Naive B cell (primary cell): Measurements from ENCODE around the gene IGF2BP2. TPM values are rescaled to one million over a fixed set of nuclear protein-coding genes. Genes with fewer than 3 reads are reported as not detected.

Experiments used
- ATAC-seq, 2 donors: fragments of 150-1000 bp; cut with Tn5 transposase; 2 replicates each; pipeline ENCODE4 v1.10.0; 2021; ENCODE audit warnings: low read depth in 2 of 2, mild to moderate bottlenecking in 2 of 2, moderate library complexity in 2 of 2
- DNase-seq: peaks from one replicate; pipeline ENCODE4 v3.0.0; 2022
- H3K27ac Mint-ChIP-seq, 6 donors: one replicate each; pipeline ENCODE4 v1.8.0; 2020 to 2022; ENCODE audit warnings: mild to moderate bottlenecking in 6 of 6, mixed read lengths in 6 of 6, moderate library complexity in 5 of 6, inconsistent platforms in 2 of 6
- H3K27me3 Mint-ChIP-seq, 3 donors: one replicate each; pipeline ENCODE4 v1.8.0; 2021 to 2022; ENCODE audit warnings: mixed read lengths in 3 of 3, mild to moderate bottlenecking in 1 of 3
- H3K36me3 Mint-ChIP-seq, 2 donors: one replicate each; pipeline ENCODE4 v1.8.0; 2020 to 2022; ENCODE audit warnings: mixed read lengths in 2 of 2, inconsistent platforms in 1 of 2, mild to moderate bottlenecking in 1 of 2
- H3K4me1 Mint-ChIP-seq, 3 donors: one replicate each; pipeline ENCODE4 v1.8.0; 2020 to 2022; ENCODE audit warnings: mixed read lengths in 3 of 3, inconsistent platforms in 1 of 3, mild to moderate bottlenecking in 1 of 3, moderate library complexity in 1 of 3
- H3K4me3 Mint-ChIP-seq, 8 donors: one replicate each; pipeline ENCODE4 v1.8.0; 2020 to 2022; ENCODE audit warnings: mild to moderate bottlenecking in 8 of 8, mixed read lengths in 8 of 8, moderate library complexity in 8 of 8, inconsistent platforms in 2 of 8
- H3K9me3 Mint-ChIP-seq, 7 donors: one replicate each; pipeline ENCODE4 v1.8.0; 2020 to 2022; ENCODE audit warnings: mixed read lengths in 7 of 7, mild to moderate bottlenecking in 5 of 7, inconsistent platforms in 2 of 7, moderate library complexity in 1 of 7
- polyA plus RNA-seq, 6 donors: library from polyadenylated mRNA; unstranded; fragments of 300-500 nt; fragmentation: Illumina TruSeq; gene quantifications; one replicate each; pipeline ENCODE4 v1.2.3, GENCODE V29; 2021; ENCODE audit warnings: low read depth in 6 of 6

Gene IGF2BP2
- polyA plus RNA-seq, 6 donors from 2014 or later: 0.31 TPM; not detected in 5

GRCh38 chr3:185828755-185829154 lies 3.9 kb upstream of the IGF2BP2 start:
- Mint-ChIP-seq H3K27me3 (peaks cover 32 to 66% (median 52%) of the 10 kb centered on the region in 3 donors), H3K36me3 (peaks cover 0 to 7% of the 10 kb centered on the region in 2 donors), H3K4me1 (peaks cover 7 to 14% (median 9%) of the 10 kb centered on the region in 3 donors), H3K27ac (no peak overlapping the region), H3K9me3 (no peaks in the 10 kb centered on the region), H3K4me3 (no peak overlapping the region)
- no peak for ATAC-seq
- no peak for DNase-seq

GRCh38 chr3:185827595-185828344 lies 2.9 kb upstream of the IGF2BP2 start:
- Mint-ChIP-seq H3K27me3 (peaks cover 37 to 65% (median 56%) of the 10 kb centered on the region in 3 donors), H3K36me3 (peaks cover 0 to 7% of the 10 kb centered on the region in 2 donors), H3K4me3 (peak overlapping the region in 1 of 8 donors; percentile 84), H3K9me3 (no peaks in the 10 kb centered on the region), H3K27ac (no peak overlapping the region), H3K4me1 (peaks cover 14 to 15% (median 15%) of the 10 kb centered on the region in 3 donors)
- ATAC-seq: no peak
- DNase-seq: no peak

- H3K4me1 Mint-ChIP-seq: peaks cover 15 to 16% (median 16%) of the 10 kb centered on the region in 3 donors
- peak overlapping the region; percentile 74 to 93 (median 88) for H3K4me3 Mint-ChIP-seq
- ATAC-seq: peak; percentile 23 to 38
- H3K36me3 Mint-ChIP-seq: peaks cover 0 to 7% of the 10 kb centered on the region in 2 donors
- H3K27ac Mint-ChIP-seq: no peak overlapping the region
- DNase-seq: peak; percentile 12
- peaks cover 43 to 61% (median 60%) of the 10 kb centered on the region in 3 donors for H3K27me3 Mint-ChIP-seq
- no peaks in the 10 kb centered on the region for H3K9me3 Mint-ChIP-seq
Measured at GRCh38 chr3:185825639-185826481, 1.0 kb upstream of the IGF2BP2 start.

GRCh38 chr3:185824051-185825005 lies 514 bp downstream of the IGF2BP2 start:
- Mint-ChIP-seq H3K4me3 (peak overlapping the region; percentile 84 to 95 (median 91)), H3K27ac (peak overlapping the region in 1 of 6 donors; percentile 68), H3K36me3 (peaks cover 0 to 7% of the 10 kb centered on the region in 2 donors), H3K9me3 (no peaks in the 10 kb centered on the region), H3K4me1 (peaks cover 15 to 16% (median 16%) of the 10 kb centered on the region in 3 donors), H3K27me3 (peaks cover 44 to 66% (median 57%) of the 10 kb centered on the region in 3 donors)
- ATAC-seq (peak; percentile 8 to 22), DNase-seq (peak; percentile 18)

- Mint-ChIP-seq H3K4me1 (peaks cover 15 to 16% (median 16%) of the 10 kb centered on the region in 3 donors), H3K27ac (peak overlapping the region in 1 of 6 donors; percentile 68), H3K4me3 (peak overlapping the region; percentile 84 to 95 (median 91)), H3K27me3 (peaks cover 50 to 69% (median 54%) of the 10 kb centered on the region in 3 donors), H3K9me3 (no peaks in the 10 kb centered on the region), H3K36me3 (peaks cover 0 to 7% of the 10 kb centered on the region in 2 donors)
- DNase-seq: peak; percentile 18
- ATAC-seq: peak; percentile 28 to 34
Measured at GRCh38 chr3:185823078-185824044, 1.5 kb downstream of the IGF2BP2 start.

- no peak for ATAC-seq
- H3K27me3 Mint-ChIP-seq: peaks cover 51 to 64% (median 52%) of the 10 kb centered on the region in 3 donors
- H3K9me3 Mint-ChIP-seq: no peaks in the 10 kb centered on the region
- peaks cover 0 to 7% of the 10 kb centered on the region in 2 donors for H3K36me3 Mint-ChIP-seq
- DNase-seq: no peak
- H3K27ac Mint-ChIP-seq: no peak overlapping the region
- peak overlapping the region in 7 of 8 donors; percentile 74 to 92 (median 84) for H3K4me3 Mint-ChIP-seq
- peaks cover 15 to 16% (median 16%) of the 10 kb centered on the region in 3 donors for H3K4me1 Mint-ChIP-seq
Measured at GRCh38 chr3:185822221-185823000, 2.4 kb downstream of the IGF2BP2 start.

GRCh38 chr3:185820973-185821758 lies 3.7 kb downstream of the IGF2BP2 start:
- Mint-ChIP-seq H3K9me3 (no peaks in the 10 kb centered on the region), H3K4me3 (peak overlapping the region in 1 of 8 donors; percentile 49), H3K36me3 (peaks cover 0 to 7% of the 10 kb centered on the region in 2 donors), H3K4me1 (peaks cover 10 to 16% (median 10%) of the 10 kb centered on the region in 3 donors), H3K27ac (peak overlapping the region in 1 of 6 donors; percentile 25), H3K27me3 (peaks cover 38 to 53% (median 46%) of the 10 kb centered on the region in 3 donors)
- DNase-seq (no peak), ATAC-seq (no peak)

GRCh38 chr3:185818267-185818875 lies 6.5 kb downstream of the IGF2BP2 start:
- Mint-ChIP-seq H3K9me3 (no peaks in the 10 kb centered on the region), H3K36me3 (no peaks in the 10 kb centered on the region), H3K4me3 (no peak overlapping the region), H3K27ac (no peak overlapping the region), H3K27me3 (peaks cover 37 to 45% (median 38%) of the 10 kb centered on the region in 3 donors), H3K4me1 (peaks cover 0 to 8% (median 7%) of the 10 kb centered on the region in 3 donors)
- DNase-seq (no peak), ATAC-seq (no peak)

- peaks cover 17 to 34% (median 30%) of the 10 kb centered on the region in 3 donors for H3K27me3 Mint-ChIP-seq
- H3K9me3 Mint-ChIP-seq: no peaks in the 10 kb centered on the region
- H3K36me3 Mint-ChIP-seq: no peaks in the 10 kb centered on the region
- DNase-seq (no peak), ATAC-seq (no peak)
- peak overlapping the region in 2 of 6 donors; percentile 7 to 82 for H3K27ac Mint-ChIP-seq
- no peak overlapping the region for H3K4me3 Mint-ChIP-seq
- H3K4me1 Mint-ChIP-seq: no peaks in the 10 kb centered on the region
Measured at GRCh38 chr3:185815391-185816282, 9.2 kb downstream of the IGF2BP2 start.
